Body of pancreas (tissue), 4 donors: Measurements from ENCODE around the gene ENAH.

Experiments
- CTCF ChIP-seq, 7 experiments: fragments of 450-650 bp in 4 of 7; fragments of 200-600 bp in 3 of 7; sonication (generic) in 3 of 7; IDR thresholded peaks; one replicate each; pipeline ENCODE4 v1.5.1; 2016 to 2019; ENCODE audit warnings: antibody characterized with exemption in 7 of 7
- POLR2A ChIP-seq, 3 donors: fragments of 450-650 bp; IDR thresholded peaks; one replicate each; pipeline ENCODE4 v1.6.1; 2016; ENCODE audit warnings: antibody characterized with exemption in 3 of 3, mild to moderate bottlenecking in 2 of 3

GRCh38 chr1:225601902-225602589, 50.9 kb downstream of the ENAH start:
- no peak for TF ChIP-seq POLR2A (IDR thresholded peaks at IDR 0.05)
- no peak for TF ChIP-seq CTCF (IDR thresholded peaks at IDR 0.05)
